ENCODE results near the gene MYBPC2. TPM values are rescaled to one million over a fixed set of nuclear protein-coding genes. Genes with fewer than 3 reads are reported as not detected.

MYBPC2 gene
- polyA plus RNA-seq, 1 experiment = not detected

GRCh38 chr19:50515168-50515561 is 82.5 kb downstream of the MYBPC2 start:
- CTCF ChIA-PET = no interaction called here

More at GRCh38 chr19:50515168-50515561, 82.5 kb downstream of the MYBPC2 start:
- POLR2A ChIA-PET = no interaction called here
- Histone ChIP-seq H3K36me3 (ENCODE audit: control insufficient read depth, insufficient read depth, low read length) (no peaks in the 10 kb centered on the region), H3K27me3 (ENCODE audit: control insufficient read depth, insufficient read depth, low read length) (no peaks in the 10 kb centered on the region), H3K4me3 (ENCODE audit: low read depth, low read length) (no peak overlapping the region)
- TF ChIP-seq CTCF (IDR thresholded peaks at IDR 0.05; ENCODE audit: insufficient read depth, low read depth, low read length) = no peak
- no peak for DNase-seq (ENCODE audit: low read depth)

Other genes starting within 250 kb of the MYBPC2 start
- not detected in 2 replicates for gene MYH14, start 229.3 kb upstream of the MYBPC2 start, polyA plus RNA-seq (2011; rRNA removed)
- 0.02 and 0.04 TPM in 2 replicates for gene KCNC3, start 103.5 kb upstream of the MYBPC2 start, polyA plus RNA-seq (2011; rRNA removed)
- 0.32 and 0.38 TPM in 2 replicates for gene NAPSA, start 67.3 kb upstream of the MYBPC2 start, polyA plus RNA-seq (2011; rRNA removed)
- 51.2 and 78.4 TPM in 2 replicates for gene NR1H2, start 56.4 kb upstream of the MYBPC2 start, polyA plus RNA-seq (2011; rRNA removed)
- gene POLD1, start 48.5 kb upstream of the MYBPC2 start, polyA plus RNA-seq (2011; rRNA removed) = 4.7 and 10.8 TPM in 2 replicates
- not detected in 2 replicates for gene SPIB, start 14.0 kb upstream of the MYBPC2 start, polyA plus RNA-seq (2011; rRNA removed)
- 71.8 and 89.1 TPM in 2 replicates for gene EMC10, start 43.6 kb downstream of the MYBPC2 start, polyA plus RNA-seq (2011; rRNA removed)
- gene GARIN5A, start 44.0 kb downstream of the MYBPC2 start, polyA plus RNA-seq (2011; rRNA removed) = 0.26 and 0.56 TPM in 2 replicates
- gene JOSD2, start 78.3 kb downstream of the MYBPC2 start, polyA plus RNA-seq (2011; rRNA removed) = 39.0 and 44.9 TPM in 2 replicates
- not detected in 2 replicates for gene ASPDH, start 81.0 kb downstream of the MYBPC2 start, polyA plus RNA-seq (2011; rRNA removed)
- 0.04 and 0.06 TPM in 2 replicates for gene LRRC4B, start 135.5 kb downstream of the MYBPC2 start, polyA plus RNA-seq (2011; rRNA removed)
- 0.11 TPM in 1 of 2 replicates, not detected in the other for gene SYT3, start 207.0 kb downstream of the MYBPC2 start, polyA plus RNA-seq (2011; rRNA removed)
- gene C19orf81, start 216.6 kb downstream of the MYBPC2 start, polyA plus RNA-seq (2011; rRNA removed) = 0.47 and 0.59 TPM in 2 replicates